HEK293 (cell line): ENCODE results near the gene STX10.

ENCODE experiments used
- CTCF ChIP-seq: fragments of 450-650 bp; formaldehyde crosslinking; IDR thresholded peaks from 2 replicates; pipeline ENCODE4 v1.5.1; 2016; ENCODE audit warnings: missing biosample characterization, missing genetic modification characterization
- GLIS1 ChIP-seq: fragments of 450-650 bp; formaldehyde crosslinking; IDR thresholded peaks from 2 replicates; pipeline ENCODE4 v1.5.1; 2016; ENCODE audit warnings: missing biosample characterization, missing genetic modification characterization
- GLIS2 ChIP-seq: fragments of 450-650 bp; formaldehyde crosslinking; IDR thresholded peaks from 2 replicates; pipeline ENCODE4 v1.5.1; 2016; ENCODE audit warnings: missing biosample characterization, missing genetic modification characterization
- OSR2 ChIP-seq: fragments of 450-650 bp; formaldehyde crosslinking; IDR thresholded peaks from 2 replicates; pipeline ENCODE4 v1.5.1; 2016; ENCODE audit warnings: missing biosample characterization, missing genetic modification characterization
- REPIN1 ChIP-seq: fragments of 450-650 bp; formaldehyde crosslinking; IDR thresholded peaks from 2 replicates; pipeline ENCODE4 v1.5.1; 2017; ENCODE audit warnings: missing biosample characterization, missing genetic modification characterization, low read depth
- SCRT2 ChIP-seq: fragments of 450-650 bp; formaldehyde crosslinking; IDR thresholded peaks from 2 replicates; pipeline ENCODE4 v1.5.1; 2016; ENCODE audit warnings: missing biosample characterization, missing genetic modification characterization
- SP2 ChIP-seq: fragments of 450-650 bp; formaldehyde crosslinking; IDR thresholded peaks from 2 replicates; pipeline ENCODE4 v1.5.1; 2016; ENCODE audit warnings: missing biosample characterization, missing genetic modification characterization
- SP3 ChIP-seq: fragments of 450-650 bp; formaldehyde crosslinking; IDR thresholded peaks from 2 replicates; pipeline ENCODE4 v1.5.1; 2016; ENCODE audit warnings: missing biosample characterization, missing genetic modification characterization
- TRIM28 ChIP-seq: IDR thresholded peaks from 2 replicates; pipeline ENCODE4 v1.6.1; 2011; ENCODE audit warnings: low read length, control low read depth, borderline replicate concordance
- ZBTB1 ChIP-seq: fragments of 450-650 bp; formaldehyde crosslinking; IDR thresholded peaks from 2 replicates; pipeline ENCODE4 v1.5.1; 2016; ENCODE audit warnings: missing biosample characterization, missing genetic modification characterization
- ZBTB20 ChIP-seq: fragments of 450-650 bp; formaldehyde crosslinking; IDR thresholded peaks from 2 replicates; pipeline ENCODE4 v1.5.1; 2016; ENCODE audit warnings: missing biosample characterization, missing genetic modification characterization
- ZBTB44 ChIP-seq: fragments of 450-650 bp; IDR thresholded peaks from 2 replicates; pipeline ENCODE4 v1.5.1; 2018; ENCODE audit warnings: missing biosample characterization, mild to moderate bottlenecking, missing genetic modification characterization
- ZBTB48 ChIP-seq: fragments of 450-650 bp; formaldehyde crosslinking; IDR thresholded peaks from 2 replicates; pipeline ENCODE4 v1.5.1; 2016; ENCODE audit warnings: missing biosample characterization, missing genetic modification characterization
- ZBTB7A ChIP-seq: fragments of 450-650 bp; formaldehyde crosslinking; IDR thresholded peaks from 2 replicates; pipeline ENCODE4 v1.5.1; 2016; ENCODE audit warnings: low read depth, missing biosample characterization, missing genetic modification characterization
- ZFHX2 ChIP-seq: fragments of 450-650 bp; formaldehyde crosslinking; conservative IDR thresholded peaks from 2 replicates; pipeline ENCODE4 v1.5.1; 2016; ENCODE audit warnings: missing biosample characterization, missing genetic modification characterization
- ZNF16 ChIP-seq: fragments of 450-650 bp; formaldehyde crosslinking; IDR thresholded peaks from 2 replicates; pipeline ENCODE4 v1.5.1; 2016; ENCODE audit warnings: low read depth, missing biosample characterization, missing genetic modification characterization
- ZNF169 ChIP-seq: fragments of 450-650 bp; formaldehyde crosslinking; IDR thresholded peaks from 2 replicates; pipeline ENCODE4 v1.5.1; 2016; ENCODE audit warnings: missing biosample characterization, missing genetic modification characterization
- ZNF18 ChIP-seq: fragments of 450-650 bp; formaldehyde crosslinking; IDR thresholded peaks from 2 replicates; pipeline ENCODE4 v1.5.1; 2016; ENCODE audit warnings: missing biosample characterization, missing genetic modification characterization
- ZNF2 ChIP-seq: fragments of 450-650 bp; formaldehyde crosslinking; IDR thresholded peaks from 2 replicates; pipeline ENCODE4 v1.5.1; 2016; ENCODE audit warnings: missing biosample characterization, missing genetic modification characterization
- ZNF248 ChIP-seq: fragments of 450-650 bp; formaldehyde crosslinking; IDR thresholded peaks from 2 replicates; pipeline ENCODE4 v1.5.1; 2017; ENCODE audit warnings: missing biosample characterization, missing genetic modification characterization
- ZNF311 ChIP-seq: fragments of 450-650 bp; formaldehyde crosslinking; IDR thresholded peaks from 2 replicates; pipeline ENCODE4 v1.5.1; 2017; ENCODE audit warnings: missing biosample characterization, missing genetic modification characterization, borderline replicate concordance
- ZNF324 ChIP-seq: fragments of 450-650 bp; formaldehyde crosslinking; IDR thresholded peaks from 2 replicates; pipeline ENCODE4 v1.5.1; 2016; ENCODE audit warnings: missing biosample characterization, missing genetic modification characterization
- ZNF37A ChIP-seq: fragments of 450-650 bp; IDR thresholded peaks from 2 replicates; pipeline ENCODE4 v1.5.1; 2018; ENCODE audit warnings: missing biosample characterization, missing genetic modification characterization
- ZNF548 ChIP-seq: fragments of 450-650 bp; formaldehyde crosslinking; IDR thresholded peaks from 2 replicates; pipeline ENCODE4 v1.5.1; 2016; ENCODE audit warnings: missing biosample characterization, missing genetic modification characterization
- ZNF549 ChIP-seq: fragments of 450-650 bp; IDR thresholded peaks from 2 replicates; pipeline ENCODE4 v1.5.1; 2018; ENCODE audit warnings: missing biosample characterization, missing genetic modification characterization, mild to moderate bottlenecking, inconsistent platforms, moderate library complexity
- ZNF561 ChIP-seq: fragments of 450-650 bp; IDR thresholded peaks from 2 replicates; pipeline ENCODE4 v1.5.1; 2018; ENCODE audit warnings: missing biosample characterization, missing genetic modification characterization, borderline replicate concordance
- ZNF585B ChIP-seq: fragments of 450-650 bp; formaldehyde crosslinking; IDR thresholded peaks from 2 replicates; pipeline ENCODE4 v1.5.1; 2016; ENCODE audit warnings: missing biosample characterization, missing genetic modification characterization
- ZNF600 ChIP-seq: fragments of 450-650 bp; formaldehyde crosslinking; IDR thresholded peaks from 2 replicates; pipeline ENCODE4 v1.5.1; 2016; ENCODE audit warnings: missing biosample characterization, missing genetic modification characterization
- ZNF777 ChIP-seq: fragments of 450-650 bp; formaldehyde crosslinking; IDR thresholded peaks from 2 replicates; pipeline ENCODE4 v1.5.1; 2017; ENCODE audit warnings: missing biosample characterization, missing genetic modification characterization, borderline replicate concordance
- ZNF830 ChIP-seq: fragments of 450-650 bp; IDR thresholded peaks from 2 replicates; pipeline ENCODE4 v1.5.0; 2018; ENCODE audit warnings: missing biosample characterization, missing genetic modification characterization, low read depth, mild to moderate bottlenecking, moderate library complexity
- ZSCAN4 ChIP-seq: fragments of 450-650 bp; formaldehyde crosslinking; IDR thresholded peaks from 2 replicates; pipeline ENCODE4 v1.5.1; 2017; ENCODE audit warnings: missing biosample characterization, missing genetic modification characterization
- TF ChIP-seq, protein P1 (sequence below): fragments of 450-650 bp; formaldehyde crosslinking; IDR thresholded peaks from 2 replicates; pipeline ENCODE4 v1.5.1; 2016; ENCODE audit warnings: missing biosample characterization, missing genetic modification characterization, low read depth
- TF ChIP-seq, protein P2 (sequence below): fragments of 450-650 bp; formaldehyde crosslinking; IDR thresholded peaks from 2 replicates; pipeline ENCODE4 v1.5.1; 2016; ENCODE audit warnings: missing biosample characterization, missing genetic modification characterization

The STX10 gene

GRCh38 chr19:13150187-13150930 lies at the start of gene STX10, which contains the start of gene IER2 (continued):
- TF ChIP-seq ZNF548 (tag by site-specific recombination) (no peak), SCRT2 (tag by site-specific recombination) (no peak), SP3 (tag by site-specific recombination) (peak; percentile 97), TRIM28 (no peak), ZNF16 (no peak), ZNF830 (tag by site-specific recombination) (no peak), ZBTB44 (tag by site-specific recombination) (peak; percentile 50; the same call in 1 of the 2 replicates), ZNF585B (tag by site-specific recombination) (no peak), REPIN1 (tag by site-specific recombination) (no peak), GLIS1 (peak; percentile 33), ZBTB1 (tag by site-specific recombination) (no peak), ZSCAN4 (tag by site-specific recombination) (peak; percentile 38; the same call in 1 of the 2 replicates), ZNF600 (tag by site-specific recombination) (peak; percentile 86), ZNF549 (tag by site-specific recombination) (no peak), ZNF37A (no peak), SP2 (peak; percentile 97), ZNF2 (0 out of 2 replicates have a peak, but pooled peaks have one; percentile 5), ZNF324 (peak; percentile 12; the same call in 1 of the 2 replicates), ZNF311 (tag by site-specific recombination) (no peak), ZNF777 (tag by site-specific recombination) (no peak; the same call in 1 of the 2 replicates), ZBTB20 (tag by site-specific recombination) (peak; percentile 50; the same call in 1 of the 2 replicates), ZNF561 (tag by site-specific recombination) (no peak), OSR2 (tag by site-specific recombination) (no peak), ZNF169 (no peak), ZFHX2 (tag by site-specific recombination) (peak; percentile 65), ZNF18 (no peak), GLIS2 (no peak; the same call in 1 of the 2 replicates), CTCF (peak; percentile 94), ZNF248 (no peak), ZBTB48 (no peak; the same call in 1 of the 2 replicates), ZBTB7A (peak; percentile 95)
- TF ChIP-seq, protein P1, sequence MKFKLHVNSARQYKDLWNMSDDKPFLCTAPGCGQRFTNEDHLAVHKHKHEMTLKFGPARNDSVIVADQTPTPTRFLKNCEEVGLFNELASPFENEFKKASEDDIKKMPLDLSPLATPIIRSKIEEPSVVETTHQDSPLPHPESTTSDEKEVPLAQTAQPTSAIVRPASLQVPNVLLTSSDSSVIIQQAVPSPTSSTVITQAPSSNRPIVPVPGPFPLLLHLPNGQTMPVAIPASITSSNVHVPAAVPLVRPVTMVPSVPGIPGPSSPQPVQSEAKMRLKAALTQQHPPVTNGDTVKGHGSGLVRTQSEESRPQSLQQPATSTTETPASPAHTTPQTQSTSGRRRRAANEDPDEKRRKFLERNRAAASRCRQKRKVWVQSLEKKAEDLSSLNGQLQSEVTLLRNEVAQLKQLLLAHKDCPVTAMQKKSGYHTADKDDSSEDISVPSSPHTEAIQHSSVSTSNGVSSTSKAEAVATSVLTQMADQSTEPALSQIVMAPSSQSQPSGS (tag by site-specific recombination) = no peak
- TF ChIP-seq, protein P2, sequence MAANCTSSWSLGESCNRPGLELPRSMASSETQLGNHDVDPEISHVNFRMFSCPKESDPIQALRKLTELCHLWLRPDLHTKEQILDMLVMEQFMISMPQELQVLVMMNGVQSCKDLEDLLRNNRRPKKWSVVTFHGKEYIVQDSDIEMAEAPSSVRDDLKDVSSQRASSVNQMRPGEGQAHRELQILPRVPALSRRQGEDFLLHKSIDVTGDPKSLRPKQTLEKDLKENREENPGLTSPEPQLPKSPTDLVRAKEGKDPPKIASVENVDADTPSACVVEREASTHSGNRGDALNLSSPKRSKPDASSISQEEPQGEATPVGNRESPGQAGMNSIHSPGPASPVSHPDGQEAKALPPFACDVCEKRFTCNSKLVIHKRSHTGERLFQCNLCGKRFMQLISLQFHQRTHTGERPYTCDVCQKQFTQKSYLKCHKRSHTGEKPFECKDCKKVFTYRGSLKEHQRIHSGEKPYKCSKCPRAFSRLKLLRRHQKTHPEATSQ = no peak
